Lower leg skin (tissue), 3 donors: ENCODE data around the gene POLK.

Experiments
- CTCF ChIP-seq, 3 donors: fragments of 450-650 bp; IDR thresholded peaks; one replicate each; pipeline ENCODE4 v1.5.1; 2016; ENCODE audit warnings: antibody characterized with exemption in 3 of 3, mild to moderate bottlenecking in 3 of 3, moderate library complexity in 2 of 3
- POLR2A ChIP-seq, 2 donors: fragments of 450-650 bp; IDR thresholded peaks; one replicate each; pipeline ENCODE4 v1.6.1; 2016 to 2017; ENCODE audit warnings: antibody characterized with exemption in 2 of 2, mild to moderate bottlenecking in 1 of 2, moderate library complexity in 1 of 2

- TF ChIP-seq CTCF (IDR thresholded peaks at IDR 0.05) (no peak), POLR2A (IDR thresholded peaks at IDR 0.05) (peak in 1 of 2 donors; percentile 55)
These were observed at the start of gene POLK, which contains the start of gene CERT1 for GRCh38 chr5:75511435-75512382.
